NCI-H187 treated with DMSO at 0.1 percent for 48 hours (cell line): ENCODE results near the gene ZFAND2B.

Source experiments
- DNase-seq: peaks from one replicate; lab custom pipeline; 2025; lab: John Stamatoyannopoulos, UW

ZFAND2B gene, protein sequence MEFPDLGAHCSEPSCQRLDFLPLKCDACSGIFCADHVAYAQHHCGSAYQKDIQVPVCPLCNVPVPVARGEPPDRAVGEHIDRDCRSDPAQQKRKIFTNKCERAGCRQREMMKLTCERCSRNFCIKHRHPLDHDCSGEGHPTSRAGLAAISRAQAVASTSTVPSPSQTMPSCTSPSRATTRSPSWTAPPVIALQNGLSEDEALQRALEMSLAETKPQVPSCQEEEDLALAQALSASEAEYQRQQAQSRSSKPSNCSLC

DNA sequence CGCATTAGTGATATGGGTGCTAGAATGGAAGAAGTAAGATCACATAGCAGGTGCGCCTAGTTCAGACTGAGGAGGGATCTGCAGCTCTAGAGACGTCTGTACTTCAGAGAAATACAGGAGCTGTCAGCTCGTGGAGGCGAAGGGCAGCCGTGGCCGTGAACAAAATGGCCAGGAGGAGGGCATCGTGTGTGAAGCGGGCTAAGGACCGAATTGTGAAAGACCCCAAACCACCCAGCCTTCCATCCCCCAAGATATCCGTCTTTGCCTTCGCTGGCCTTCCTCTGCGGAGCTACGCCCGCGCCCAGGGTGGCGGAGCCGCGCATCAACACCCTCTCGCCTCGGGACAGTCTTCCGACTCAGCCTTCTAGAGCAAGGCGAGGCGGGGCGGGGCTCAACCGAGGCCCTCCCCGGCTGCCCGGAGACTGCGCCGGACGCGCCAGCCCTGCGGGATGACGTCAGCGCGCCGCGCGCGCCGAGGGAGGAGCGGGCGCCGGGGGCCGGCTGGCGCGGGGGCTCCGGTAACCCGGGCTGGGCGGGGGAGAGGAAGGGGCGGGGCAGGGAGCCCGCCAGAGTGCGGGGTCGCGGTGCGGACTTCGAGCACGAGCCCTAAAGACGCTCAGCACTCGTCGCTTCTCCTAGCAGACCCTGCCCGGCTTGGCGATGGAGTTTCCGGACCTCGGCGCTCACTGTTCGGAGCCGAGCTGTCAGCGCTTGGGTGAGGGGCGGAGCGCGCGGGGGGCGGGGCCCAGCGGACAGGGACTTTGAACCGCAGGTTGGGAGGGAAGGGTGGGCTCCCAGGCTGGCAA, at the start of gene ZFAND2B:
Gene ZFAND2B, plus strand, starts transcription at position 455 of the 806 bp plus-strand sequence. Its CDS starts 206 bp downstream, at position 661.
- peak; percentile 7 for DNase-seq

DNA sequence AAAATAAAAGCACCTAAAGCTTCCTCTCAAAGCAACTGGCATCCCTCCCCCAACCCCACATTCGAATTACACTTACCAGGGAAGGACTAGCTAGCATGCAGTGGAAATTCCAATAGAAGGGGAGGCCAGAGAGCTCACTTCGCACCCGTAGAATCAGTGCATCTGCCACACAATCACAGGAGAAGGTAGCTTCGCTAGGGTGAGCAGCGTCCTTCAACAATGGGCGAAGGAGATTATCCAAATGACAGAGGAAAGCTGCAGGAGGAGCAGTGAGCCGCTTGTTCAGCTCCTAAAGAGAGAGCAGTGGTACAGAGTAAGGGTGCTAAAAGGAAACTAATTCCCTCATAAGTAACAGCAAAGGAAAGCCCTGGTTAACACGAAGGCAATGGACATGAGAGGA, 49.2 kb upstream of the ZFAND2B start:
- DNase-seq, result no peak

DNA sequence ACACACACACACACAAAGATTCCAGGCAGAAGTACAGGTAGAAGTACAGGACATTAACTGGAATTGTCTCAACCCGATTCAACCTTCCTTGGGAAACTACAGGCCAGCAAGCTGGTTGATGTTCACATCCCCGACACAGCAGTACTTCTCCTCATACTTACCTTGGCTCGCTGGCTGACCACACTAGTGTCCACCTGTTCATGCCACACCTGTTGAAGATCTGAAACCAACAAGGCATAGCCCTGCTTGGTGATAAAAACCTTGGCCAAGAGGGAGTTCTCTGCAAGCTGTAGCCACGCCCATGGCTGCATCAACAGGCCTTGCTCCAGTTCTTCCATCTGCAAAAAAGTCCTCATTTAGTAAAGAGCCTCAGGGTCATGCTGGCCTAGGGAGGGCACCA, 48.6 kb upstream of the ZFAND2B start:
- no peak for DNase-seq

DNA sequence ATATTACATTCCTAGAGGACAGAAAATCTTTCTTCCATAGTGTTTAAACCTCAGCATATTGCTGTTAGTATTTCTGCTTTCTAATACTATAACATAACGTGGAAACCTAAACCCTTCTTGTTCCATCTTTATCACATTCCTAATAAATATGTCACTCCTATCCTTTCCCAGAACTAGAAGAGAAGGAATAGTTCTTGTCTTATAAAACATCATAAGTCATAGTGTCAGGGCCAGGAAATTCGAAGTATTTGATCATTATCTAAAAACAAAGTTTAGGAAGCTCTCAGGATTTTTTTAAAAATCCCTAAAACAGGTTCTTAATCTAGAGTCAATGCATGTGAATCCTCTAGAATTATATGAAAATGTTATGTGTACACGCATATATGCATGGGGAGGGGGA, 48.0 kb upstream of the ZFAND2B start:
- DNase-seq, result no peak

DNA sequence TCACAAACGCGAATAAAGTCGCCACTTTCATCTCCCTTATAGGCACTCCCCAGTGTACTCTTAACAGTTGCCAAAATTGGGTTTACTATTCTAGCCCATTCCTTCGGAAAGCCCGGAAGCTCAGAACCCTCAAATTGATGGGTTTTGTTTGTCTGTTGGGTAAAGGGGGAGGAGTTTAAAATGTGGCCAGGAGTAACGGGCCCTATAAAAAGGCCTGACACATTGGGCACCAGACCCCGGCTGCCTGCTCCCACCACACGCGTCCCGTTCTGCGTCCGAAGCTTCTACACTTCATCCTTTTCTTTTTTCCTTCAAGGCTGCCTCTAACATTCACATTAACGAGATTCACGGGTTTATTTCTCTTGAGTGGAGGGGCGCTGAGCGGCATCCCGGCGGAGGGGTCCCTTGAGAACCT, 46.8 kb upstream of the ZFAND2B start:
- DNase-seq, result no peak

DNA sequence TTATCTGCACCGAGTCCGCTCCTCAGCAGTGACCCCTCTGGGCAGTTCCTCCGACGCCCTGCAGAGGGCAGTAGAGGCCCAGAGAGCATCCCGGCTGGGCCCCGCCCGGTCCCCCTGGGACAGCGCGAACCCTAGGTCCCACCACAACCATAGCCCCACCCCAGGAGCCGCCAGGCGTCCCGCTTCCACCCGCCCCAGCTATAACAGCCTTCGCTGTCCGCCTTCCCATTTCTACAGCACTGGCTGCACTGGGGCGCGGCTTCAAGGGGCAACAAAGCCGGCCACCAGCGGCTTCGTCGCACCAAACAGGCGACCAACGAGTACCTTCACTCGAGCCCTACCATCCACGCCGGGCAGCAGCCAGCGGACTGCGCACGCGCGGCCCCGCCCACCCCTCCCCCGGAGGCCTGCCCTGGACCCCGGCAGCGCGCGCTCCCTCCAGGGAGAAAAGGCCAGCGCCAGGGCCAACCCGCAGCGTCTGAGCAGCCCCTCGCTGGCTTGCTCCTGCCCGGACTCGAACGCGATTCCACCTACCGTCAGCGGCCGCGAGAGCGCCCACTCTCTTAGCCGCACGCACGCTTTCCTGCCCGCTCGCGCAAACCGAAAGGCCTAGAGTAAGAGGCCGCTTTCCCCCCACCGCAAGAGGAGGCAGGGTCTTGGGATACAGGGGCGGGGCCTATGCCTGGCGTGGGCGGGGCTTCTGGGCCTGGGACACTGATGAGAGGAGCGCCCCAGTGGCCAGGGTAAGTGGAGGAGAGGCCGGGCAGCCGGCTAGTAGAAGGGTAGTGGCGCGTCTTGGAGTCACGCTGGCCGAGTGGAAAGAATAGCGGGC, 46.2 kb upstream of the ZFAND2B start, which contains the start of gene NHEJ1:
Gene NHEJ1, minus strand, starts transcription at position 630 of the 832 bp plus-strand sequence. CDS start 2,453 bp downstream, outside the sequence.
- no peak for DNase-seq

DNA sequence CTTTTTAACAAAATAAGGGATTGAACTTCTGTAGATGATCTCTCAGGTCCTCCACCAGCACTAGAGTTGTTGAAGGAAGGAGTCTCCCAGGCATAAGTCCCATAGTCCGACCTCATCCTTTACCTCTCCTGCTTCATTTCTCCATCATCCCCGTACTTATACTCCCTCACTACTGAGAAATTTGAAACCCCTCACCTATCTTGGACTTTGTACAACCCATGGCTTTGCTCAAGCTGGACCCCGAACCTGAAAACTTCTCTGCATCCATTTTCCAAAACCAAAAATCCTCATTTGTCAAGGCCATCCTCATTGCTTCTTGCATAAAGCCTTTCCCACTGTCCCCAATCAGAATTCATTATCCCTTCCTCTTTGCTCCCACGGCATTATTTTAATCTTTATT, 45.5 kb upstream of the ZFAND2B start:
- no peak for DNase-seq

DNA sequence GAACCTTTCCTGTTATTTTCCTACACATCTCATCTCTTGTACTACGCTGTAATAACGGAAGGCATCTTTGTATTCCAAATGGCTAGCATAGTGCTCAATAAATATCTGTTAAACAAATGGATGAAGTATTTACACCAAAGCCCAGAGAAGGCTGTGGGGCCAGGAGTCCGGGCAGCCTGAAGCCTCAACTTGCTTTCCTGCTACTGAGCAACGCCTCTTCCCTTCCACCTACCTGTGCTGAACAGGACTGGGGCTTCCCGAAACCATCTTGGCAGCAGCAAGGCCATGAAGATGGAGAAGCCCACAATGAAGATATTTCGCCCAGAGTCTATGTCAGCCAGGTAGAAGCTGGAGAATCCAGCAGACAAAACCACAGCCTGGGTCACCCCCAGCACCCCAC, 43.4 kb upstream of the ZFAND2B start:
- DNase-seq, result no peak

DNA sequence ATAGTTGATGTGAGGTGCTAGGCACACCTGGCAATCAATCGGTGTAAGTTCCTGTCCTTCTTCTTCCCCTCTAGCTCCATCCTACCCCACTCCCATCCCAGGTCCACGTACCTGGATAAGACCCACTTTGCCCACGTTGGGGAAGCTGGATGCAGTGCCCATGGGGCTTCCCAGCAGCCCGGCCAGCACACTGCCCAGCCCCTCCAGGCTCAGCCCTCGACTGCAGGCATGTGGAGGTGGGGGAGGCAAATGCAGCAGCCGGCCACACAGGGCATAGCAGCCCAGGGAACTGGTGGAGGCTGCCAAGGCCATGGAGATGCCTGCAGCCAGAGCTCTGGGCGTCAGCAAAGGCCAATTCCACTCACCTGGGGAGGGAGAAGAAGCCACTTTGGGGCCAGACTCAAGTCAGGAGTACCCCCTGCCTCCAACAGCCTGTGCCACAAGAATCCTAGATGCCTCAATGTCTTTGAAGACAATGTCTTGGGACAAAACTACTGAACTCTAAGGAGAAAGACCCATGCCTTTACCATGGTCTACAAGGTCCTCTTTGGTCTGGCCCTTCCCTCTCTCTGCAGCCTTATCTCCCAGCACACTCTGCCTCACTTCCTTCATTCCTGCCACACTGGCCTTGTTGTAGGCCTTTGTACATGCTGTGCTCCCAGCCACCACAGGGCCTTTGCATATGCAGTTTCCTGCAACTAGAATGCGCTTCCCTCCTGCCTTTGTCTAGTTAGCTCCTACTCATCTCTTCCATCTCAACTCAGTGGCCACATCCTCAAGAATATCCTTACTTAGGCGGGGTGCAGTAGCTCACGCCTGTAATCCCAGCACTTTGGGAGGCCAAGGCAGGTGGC, 41.3 kb upstream of the ZFAND2B start:
- no peak for DNase-seq

DNA sequence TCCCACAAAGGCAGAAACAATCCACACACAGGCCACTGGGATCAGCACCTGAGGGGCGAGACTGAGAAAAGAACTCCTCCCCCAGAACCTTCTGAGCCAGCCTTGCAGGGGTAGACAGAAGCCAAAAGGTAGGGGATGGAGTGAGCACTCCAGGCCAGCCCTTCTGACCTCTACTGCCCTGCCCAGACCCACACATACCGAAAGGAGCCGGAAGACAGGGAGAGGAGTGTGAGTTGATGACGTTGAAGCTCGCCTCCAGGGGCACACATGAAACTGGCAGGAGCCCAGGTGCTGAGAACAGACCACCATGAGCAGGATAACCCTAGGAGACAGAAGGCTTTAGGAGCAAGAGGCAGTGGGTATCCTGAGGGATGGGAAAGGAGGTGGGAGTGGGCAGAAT, 38.6 kb upstream of the ZFAND2B start:
- DNase-seq, result no peak

DNA sequence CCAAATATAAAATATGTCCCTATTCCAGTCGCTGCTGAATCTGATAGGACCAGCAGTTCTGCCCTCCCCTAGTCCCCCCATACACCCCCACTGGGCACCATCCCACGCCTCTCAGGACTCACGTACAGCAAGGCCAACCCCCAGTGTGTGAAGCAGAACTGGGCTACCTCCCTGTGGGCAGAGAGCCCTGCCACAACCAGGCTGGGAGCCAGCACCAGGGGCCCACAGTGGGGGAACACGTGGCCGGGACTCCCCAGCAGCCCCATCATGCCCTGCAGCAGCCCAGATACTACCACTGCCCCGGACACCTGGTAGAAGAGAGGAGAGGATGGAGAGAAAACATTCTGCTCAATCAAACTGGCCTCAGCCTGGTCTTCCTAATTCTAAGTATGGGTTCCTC, 38.1 kb upstream of the ZFAND2B start:
- DNase-seq, result no peak

DNA sequence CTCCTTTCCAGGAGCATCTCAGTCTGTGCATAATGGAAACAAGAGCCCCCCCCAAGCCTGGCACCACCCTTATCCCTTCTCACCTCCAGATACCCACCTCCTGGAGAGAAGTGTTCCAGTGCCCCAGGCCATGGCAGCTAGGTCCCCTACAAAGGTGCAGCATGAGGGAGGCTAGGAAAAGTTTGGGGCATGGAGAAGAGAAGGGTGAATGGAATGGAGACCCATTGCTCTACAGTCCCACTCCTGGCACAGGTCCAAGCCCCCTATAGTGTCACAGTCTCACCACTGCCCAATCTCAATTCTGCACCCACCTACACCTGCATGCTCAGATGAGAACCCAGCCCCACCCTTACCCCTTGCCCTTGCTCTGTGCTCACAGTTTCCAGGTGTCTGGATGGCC, 37.6 kb upstream of the ZFAND2B start:
- no peak for DNase-seq

DNA sequence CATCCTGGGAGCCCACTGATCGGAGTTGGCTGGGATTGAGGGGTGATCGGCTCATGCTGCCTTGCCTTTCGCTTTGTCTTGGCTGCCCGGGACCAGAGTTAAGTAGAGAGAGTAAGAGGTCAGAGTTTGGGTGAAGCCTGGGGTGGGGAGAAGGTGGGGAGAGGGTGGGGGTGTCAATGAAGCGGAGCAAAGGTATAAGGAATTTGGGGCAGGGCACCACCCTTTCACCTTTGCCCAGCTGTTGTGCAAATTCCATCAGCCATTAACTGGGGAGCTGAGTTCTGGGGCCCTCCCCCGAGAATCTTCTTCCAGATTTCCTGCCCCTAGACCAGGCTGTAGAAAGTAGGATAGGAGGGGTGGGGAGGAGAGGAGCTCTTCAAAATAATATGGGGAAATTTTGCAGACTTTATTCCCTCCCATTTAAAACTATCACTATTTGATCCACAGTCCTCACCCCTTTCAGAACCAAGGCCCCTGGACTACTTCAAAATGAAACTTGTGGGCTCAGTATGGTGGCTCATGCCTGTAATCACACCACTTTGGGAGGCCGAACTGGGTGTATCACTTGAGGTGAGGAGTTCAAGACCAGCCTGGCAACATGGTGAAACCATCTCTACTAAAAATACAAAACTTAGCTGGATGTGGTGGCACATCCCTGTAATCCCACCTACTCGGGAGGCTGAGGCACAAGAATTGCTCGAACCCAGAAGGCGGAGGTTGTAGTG, 36.5 kb upstream of the ZFAND2B start, which contains the start of gene SLC23A3:
Gene SLC23A3, minus strand, starts transcription at position 100 of the 725 bp plus-strand sequence. Its CDS starts 45 bp downstream, at position 55.
- DNase-seq, result no peak

DNA sequence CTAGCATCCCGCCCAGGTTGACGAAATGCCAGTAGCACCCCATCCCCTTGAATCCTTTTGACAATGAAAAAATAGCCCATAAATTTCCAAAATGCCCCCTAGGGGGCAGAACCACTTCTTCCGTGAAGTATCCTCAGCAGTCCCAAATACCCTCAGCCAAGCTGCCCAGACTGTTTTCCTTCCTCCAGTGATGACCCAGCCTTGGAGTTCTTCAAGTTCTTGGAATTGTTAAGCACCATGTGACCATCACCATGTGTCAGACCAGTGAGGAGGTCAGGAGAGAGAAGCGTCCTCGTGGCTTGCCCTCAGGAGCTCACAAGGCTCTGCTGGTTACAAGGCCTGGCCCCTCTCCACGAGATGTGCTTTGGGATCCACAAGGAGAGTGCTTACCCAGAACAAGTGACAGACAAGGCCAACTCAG, 35.3 kb upstream of the ZFAND2B start:
- no peak for DNase-seq

DNA sequence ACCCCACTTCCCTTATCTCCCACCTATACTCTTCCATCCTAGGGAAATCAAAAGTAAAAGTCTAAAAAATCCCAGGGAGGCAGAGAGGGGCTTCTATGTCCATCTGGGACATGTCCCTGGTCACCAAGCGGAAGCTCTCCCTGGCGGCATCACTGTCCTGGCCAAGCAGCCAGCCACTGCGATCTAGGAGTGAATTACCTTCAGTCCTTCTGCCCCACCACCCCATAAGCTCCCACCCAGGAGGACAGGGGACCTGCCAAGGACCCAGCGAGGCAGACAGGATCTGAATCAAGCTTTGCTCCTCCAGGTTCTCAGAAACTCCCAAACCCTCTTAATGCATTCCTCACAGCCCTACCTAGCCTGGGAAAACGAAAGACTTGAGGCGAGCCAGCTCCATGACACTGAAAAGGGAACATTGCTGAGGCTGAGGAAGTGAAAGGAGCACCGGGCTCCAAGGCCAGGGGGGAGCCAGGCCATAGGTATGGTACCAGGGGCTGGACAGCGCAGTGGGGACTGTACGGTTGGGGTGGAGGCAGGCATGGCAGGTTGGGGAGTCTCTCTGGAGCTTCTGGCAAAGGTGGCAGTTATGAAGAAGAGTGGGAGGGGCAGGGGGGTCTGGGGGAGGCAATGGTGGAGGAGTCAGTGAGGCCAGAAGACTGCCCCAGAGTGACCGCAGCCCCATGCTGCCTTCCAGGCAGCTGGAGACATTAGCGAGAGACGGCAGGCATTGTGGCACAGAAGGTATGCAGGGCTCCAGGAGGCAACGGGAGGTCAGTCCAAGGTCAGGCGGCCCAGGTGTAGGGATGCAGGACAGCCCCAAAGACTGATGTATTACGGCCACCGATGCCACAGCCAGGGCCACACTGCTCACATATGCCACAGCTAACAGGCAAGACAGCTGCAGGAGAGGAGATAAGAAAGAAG, 34.1 kb upstream of the ZFAND2B start:
- no peak for DNase-seq

DNA sequence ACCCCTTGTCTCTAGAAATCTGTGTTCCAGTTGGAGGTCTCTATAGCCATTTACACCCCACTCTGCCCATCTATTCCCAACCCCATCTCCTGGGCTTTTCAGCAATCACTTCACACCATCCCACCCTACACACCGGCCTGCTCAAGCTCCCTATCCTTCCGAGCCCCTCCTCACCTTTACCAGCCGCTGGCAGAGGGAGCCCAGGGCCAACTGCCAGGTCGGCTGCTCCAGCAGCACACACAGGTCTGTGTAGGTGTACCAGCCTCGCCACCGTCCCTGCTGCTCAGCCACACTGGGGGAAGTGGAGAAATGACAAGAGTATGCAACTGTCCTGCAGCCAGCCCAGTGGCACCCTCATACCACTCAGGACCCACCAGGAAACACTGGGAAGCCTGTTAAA, 33.4 kb upstream of the ZFAND2B start:
- no peak for DNase-seq

DNA sequence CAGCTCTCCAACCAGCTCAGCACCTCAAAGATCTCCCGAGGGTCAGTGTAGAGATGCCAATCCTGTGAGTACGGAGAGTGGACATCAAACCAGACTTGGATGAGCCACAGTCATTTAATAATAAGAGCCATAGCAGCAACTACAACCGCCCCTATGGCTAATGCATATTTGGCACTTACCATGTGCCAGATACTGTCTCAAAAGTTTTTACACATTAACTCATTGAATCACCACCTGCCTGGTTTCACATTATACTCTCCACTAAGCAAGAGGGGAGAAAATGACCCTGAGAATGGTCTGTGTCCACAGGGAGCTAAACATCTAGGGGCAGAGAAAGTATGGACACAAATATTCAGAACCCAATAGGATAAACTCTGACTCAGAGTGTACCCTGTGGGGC, 32.4 kb upstream of the ZFAND2B start:
- DNase-seq, result no peak

DNA sequence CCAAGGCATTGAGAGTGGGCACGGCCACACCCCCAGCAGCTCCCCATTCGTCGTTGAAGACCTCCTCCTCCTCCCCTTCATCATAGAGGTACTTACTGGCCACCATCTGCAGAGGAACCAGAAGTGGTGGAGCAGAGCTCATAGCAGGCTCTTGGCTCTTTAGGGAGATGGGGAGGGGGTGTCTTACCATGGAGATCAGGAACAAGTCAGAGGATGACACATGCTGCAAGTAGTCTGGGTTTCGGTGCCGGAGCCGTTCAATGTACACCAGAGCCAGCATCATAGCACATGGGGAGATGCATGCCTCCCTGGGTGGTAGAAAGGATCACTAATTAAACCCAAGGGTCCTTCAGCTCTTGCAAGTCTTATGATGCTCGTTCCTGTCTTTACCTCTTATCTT, 31.8 kb upstream of the ZFAND2B start:
- DNase-seq, result no peak

DNA sequence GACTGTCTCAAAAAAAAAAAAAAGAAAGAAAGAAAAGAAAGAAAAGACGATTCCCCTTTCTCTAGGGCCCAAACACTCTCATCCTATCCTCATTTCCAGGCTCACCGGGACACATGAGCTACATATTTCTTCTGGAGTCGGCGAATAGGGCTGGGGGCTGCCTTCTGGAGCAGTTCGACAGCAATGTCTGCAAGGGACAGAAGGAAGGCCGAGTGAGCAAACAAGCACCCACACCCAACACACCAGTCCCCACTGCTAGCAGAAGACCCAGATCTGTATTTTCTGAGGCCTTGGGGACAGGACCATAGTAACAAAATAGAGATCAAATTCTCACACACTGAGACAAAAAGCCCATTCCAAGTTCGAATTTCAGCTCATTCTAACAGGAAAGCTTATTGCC, 31.1 kb upstream of the ZFAND2B start:
- no peak for DNase-seq
